DMS53 treated with DMSO at 0.1 percent for 48 hours (cell line): Measurements from ENCODE around the gene SNAPC1.
A peak's percentile ranks its signal among the peaks of the same experiment; 100 is the strongest.

Experiments used
- DNase-seq: peaks from one replicate; lab custom pipeline; 2025; ENCODE audit not compliant: unreplicated experiment; lab: John Stamatoyannopoulos, UW

SNAPC1 gene

DNA sequence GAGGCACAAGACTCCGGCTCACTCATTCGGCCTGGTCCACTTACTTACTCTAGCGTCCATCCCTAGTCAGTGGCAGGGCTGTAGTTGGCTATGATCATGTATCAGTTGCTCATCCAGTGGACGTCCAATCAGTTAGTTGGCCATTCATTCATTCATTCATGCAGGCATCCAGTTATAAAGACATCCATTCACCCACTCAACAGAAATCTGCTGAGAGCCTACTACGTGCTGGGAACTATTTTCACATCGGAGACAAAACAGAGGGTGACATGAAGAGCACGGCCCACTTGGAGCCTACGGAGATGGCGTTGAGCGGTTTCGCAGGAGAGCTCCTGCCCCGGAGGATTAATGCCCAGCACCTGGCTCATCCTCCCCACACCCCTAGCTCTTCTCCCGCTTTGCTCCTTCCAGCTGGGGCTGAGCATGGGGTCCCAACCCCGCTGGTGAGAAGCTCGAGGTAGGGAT lies 49.7 kb downstream of the SNAPC1 start:
- DNase-seq, result no peak

DNA sequence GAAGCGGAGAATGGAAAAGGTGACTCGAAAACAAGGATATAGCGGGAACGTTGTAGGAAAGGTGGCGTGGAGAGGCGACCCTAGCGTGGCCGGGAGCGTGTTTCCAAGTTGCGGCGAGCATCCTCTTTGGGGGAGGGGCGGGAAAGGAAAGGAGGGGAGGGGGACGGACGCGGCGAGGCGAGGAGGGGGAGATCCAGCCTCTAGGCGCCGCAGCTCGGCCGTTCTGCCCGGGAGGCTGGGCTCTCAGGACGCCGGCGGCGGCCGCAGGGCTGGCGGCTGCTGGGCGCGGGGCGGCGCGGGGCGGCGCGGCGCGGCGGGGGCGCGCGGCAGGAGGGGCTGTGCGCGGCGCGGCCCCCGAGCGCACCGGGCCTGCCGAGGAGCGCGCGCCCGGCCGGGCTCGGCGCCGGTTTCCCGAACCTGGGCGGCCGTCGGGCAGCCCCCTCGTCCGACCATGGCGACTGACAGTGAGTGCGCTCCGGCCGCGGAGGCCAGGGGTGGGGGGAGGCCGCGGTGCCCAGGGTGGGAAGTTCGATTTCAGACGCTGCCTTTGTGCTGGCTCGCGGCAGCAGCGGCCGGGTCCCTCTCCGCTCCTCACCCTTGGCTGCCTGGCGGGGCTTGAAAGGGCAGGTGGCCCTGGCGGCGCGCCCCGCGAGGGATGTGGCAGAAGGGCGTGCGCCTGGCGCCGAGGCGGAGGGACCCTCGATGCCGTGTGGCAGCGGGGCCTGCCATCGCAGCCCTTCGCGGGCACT lies 50.3 kb downstream of the SNAPC1 start, which contains the start of gene SYT16:
Gene SYT16, plus strand, starts transcription at position 357 of the 749 bp plus-strand sequence.
- no peak for DNase-seq

DNA sequence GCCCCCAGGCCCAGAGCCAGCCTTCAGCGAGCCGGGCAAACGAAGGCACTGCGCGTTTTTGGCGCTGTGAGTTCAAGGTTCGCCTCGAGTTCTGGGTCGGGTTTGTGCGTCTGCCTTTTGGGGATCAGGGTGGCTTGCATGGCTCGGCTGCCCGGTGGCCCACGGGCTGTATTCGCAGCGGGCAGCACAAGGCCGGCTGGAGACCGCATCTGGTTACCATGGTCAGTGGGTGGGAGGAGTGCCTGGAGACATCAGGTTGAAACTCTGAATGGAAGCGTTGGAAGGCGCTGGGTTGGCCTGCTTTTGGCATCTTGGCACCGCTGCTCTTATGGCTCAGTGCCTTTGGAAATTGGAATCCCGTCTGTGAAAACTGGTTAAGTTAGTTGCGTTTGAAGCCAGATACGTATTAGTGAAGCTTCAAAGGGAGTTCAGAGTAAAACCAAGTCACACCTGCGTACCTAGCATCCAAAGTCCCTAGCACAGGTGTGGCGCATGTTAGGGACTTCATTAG lies 50.9 kb downstream of the SNAPC1 start:
- DNase-seq, result no peak

DNA sequence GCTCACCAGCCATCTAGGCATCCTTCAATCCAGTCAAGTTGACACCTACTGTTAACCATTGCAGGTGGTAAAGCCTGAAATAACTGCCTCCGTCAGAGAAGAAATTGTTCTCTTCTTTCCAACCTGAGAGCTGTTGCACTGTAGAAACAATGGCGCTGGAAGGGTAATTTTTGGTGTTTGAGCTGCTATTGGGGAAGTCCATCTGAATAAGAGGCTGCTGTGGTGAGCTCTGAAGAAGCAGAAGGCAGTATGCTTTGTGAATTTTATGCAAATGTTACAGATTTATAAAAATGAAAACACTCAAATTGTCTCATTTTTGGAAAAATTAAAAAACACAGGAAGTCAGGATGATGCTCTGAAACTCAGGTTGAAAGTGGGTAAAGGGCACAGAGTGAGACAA lies 60.2 kb downstream of the SNAPC1 start:
- DNase-seq, result no peak

DNA sequence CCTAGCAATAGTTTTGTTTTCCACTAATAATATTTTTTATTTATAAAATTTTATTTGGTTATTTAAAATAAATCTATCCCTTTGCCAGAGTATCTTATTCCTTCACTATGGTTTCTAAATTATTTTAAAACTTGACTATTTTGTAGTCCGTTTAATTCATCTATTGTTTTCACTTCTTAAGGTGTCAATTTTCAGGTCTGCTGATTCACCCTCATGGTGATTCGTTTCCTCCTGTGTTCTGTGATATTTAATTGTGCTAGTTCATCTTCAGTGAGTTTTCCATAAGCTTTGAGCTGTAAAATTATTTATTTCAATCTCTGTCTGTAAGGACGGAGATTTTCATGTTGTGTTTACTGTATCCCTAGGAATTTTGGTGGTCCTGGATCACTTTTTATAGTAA lies 70.6 kb downstream of the SNAPC1 start:
- no peak for DNase-seq

DNA sequence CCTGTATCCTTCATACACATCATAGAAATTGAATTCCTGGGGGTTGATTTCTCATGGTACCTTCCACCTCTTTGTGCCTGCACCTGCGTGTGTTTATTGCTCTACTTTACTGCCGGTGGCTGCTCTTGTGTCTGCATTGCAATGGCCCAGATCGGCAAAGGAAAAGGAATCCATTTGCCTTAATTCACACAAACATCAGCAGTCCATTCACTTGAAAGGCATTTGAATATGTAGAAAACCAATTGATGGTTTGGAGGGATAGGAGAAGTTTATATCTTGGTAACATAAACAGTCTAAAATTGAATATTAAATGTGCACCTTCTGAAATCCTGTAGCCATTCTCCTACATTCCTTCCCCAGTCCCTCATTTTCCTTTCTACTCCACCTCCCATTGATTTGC lies 74.0 kb downstream of the SNAPC1 start:
- DNase-seq, result no peak

DNA sequence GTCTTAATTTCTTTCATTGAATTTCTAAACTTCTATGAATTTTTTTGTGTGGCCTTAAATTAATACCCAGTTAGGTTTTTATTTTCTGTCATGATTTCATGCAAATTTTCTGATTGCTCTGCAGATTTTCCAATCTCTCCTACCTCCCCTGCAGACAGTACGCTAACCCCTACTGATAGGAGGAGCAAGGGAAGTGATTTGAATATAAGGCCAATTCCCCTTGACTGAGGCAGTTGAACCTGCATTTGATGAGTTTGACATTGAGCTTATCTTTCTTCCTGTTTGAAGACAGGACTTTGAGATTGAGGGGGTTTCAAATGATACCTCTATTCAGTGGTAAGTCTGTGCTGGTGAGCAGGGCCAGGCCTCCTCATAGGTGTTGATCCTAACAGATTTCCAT lies 74.6 kb downstream of the SNAPC1 start:
- no peak for DNase-seq

DNA sequence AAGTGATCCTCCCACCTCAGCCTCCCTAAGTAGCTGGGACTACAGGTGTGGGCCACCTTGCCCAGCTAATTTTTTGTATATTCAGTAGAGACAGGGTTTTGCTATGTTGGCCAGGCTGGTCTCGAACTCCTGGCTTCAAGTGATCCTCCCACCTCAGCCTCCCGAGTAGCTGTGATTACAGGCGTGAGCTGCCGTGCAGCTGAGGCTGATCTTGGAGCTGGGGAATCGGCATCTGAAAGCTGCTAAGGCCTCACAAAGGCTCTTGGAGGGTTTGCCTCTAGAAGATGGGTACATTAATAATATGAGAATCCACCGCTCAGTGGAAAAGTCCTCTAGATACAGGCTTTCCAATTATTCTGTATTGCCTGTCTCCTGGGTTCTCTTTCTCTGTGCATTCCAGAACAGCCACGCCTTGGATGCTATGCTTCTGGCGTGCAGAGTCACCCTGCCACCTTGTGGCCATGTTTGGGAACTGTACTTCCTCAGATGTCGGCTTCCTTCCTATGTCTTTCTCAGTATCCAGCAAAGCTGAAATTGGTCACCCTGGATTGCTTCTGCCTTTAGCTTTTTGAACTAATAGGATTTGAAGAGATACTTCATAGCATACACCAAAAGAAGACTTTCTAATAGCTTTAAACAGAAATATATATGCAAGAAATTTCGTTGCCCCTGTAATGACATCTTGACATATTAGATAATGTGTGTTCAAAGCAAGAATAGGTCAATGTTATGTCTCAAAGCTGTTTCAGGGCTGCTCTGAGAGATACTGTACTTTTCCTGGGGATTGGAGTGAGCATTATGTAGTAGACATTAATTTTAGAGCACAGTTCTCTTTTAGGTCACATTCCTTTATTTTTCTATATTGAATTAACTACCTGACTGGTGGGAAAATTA lies 75.4 kb downstream of the SNAPC1 start:
- DNase-seq, result peak; percentile 27

DNA sequence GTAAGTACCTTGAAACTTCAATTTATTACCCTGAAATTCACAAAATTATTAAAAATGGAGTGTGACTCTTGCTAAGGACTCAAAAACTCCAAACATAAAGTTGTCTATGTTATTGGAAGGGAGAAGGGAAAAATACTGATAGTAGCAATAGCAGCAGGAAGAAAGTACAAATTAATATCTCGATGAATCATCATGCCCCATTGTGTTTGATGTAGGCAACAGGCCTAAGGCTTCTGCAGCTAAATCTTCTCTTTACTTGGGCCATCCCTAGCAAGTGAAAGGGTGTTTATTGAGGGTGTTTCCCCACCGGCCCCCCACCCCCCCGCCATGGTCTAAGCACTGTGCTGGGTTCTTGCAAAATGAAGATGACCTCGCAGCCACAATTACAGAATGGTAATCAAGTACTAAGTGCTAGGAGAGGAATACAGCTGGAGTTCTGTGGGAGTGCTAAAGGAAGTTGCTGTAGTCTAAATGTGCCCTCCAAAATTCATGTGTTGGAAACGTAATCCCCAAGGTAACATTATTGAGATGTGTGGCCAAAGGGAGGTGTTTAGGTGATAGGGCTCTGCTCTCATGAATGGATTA lies 76.5 kb downstream of the SNAPC1 start:
- no peak for DNase-seq

DNA sequence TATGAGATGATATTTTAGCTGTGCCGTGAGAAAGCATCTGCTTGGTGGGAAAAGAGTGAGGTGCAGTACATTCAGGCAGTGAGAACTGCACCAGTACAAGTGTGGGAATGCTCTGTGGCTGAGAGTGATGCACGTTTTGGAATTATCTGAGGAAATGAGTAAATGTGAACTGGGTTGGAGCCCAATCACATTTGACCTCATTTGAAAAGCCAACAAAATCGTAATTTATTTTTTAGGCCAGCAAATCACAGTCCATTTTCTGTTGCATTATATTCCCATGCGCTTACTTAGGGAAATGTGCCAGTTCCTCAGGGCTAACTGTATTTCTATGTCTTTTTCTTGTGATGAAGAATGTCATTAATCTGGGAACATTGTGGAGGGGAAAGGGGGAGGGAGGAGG lies 77.3 kb downstream of the SNAPC1 start:
- DNase-seq, result no peak

DNA sequence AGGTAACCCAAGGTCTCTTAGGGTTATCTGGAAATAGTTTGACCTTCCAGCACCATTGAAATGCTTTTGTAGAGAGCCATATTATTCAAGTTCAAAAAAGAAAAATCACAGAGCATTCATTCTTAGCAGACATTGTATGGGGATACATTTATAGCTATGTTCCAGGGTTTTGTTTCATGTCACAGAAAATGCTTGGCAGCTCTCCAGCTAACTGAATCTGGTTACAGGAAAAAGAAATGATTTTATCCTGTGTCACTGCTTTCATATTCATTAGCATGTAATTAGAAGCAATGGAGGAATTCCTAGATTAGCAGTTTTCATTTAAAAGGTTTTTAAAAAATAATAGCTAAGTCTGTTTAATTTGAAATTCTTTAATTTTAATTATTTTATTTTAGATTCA lies 78.9 kb downstream of the SNAPC1 start:
- no peak for DNase-seq
